Measurements from ENCODE around the gene HPS4. TPM values are rescaled to one million over a fixed set of nuclear protein-coding genes. Genes with fewer than 3 reads are reported as not detected.

HPS4 gene
- total and polyA plus RNA-seq, 3 donors from 2014 or later = 68.8 to 110 (median 103) TPM

GRCh38 chr22:26476705-26477340 is 6.8 kb downstream of the HPS4 start:
- DNase-seq = no peak
- Histone ChIP-seq H3K4me3 (no peak overlapping the region), H3K27ac (no peak overlapping the region), H3K9me3 (no peaks in the 10 kb centered on the region), H3K36me3 (ENCODE audit: low read depth, missing control alignments) (no peaks in the 10 kb centered on the region), H3K27me3 (no peaks in the 10 kb centered on the region), H3K4me1 (peaks cover 23% of the 10 kb centered on the region)
- TF ChIP-seq POLR2A (IDR thresholded peaks at IDR 0.05) = no peak
- TF ChIP-seq CTCF (IDR thresholded peaks at IDR 0.05) = no peak
- intact Hi-C loops (cut with DNase I; ENCODE audit: low total_unique reads) = no loop called here
- 72 to 88% methylated on average over 4 of the region's 4 CpGs for WGBS, 2 donors

GRCh38 chr22:26474682-26475081 is 8.9 kb downstream of the HPS4 start:
- no peaks in the 10 kb centered on the region for H3K27me3 ChIP-seq
- TF ChIP-seq CTCF (IDR thresholded peaks at IDR 0.05) (no peak), POLR2A (IDR thresholded peaks at IDR 0.05) (no peak)
- H3K4me3 ChIP-seq = no peak overlapping the region
- no peak for DNase-seq
- intact Hi-C loops (cut with DNase I; ENCODE audit: low total_unique reads) = no loop called here
- no peaks in the 10 kb centered on the region for H3K9me3 ChIP-seq
- H3K27ac ChIP-seq = no peak overlapping the region
- peaks cover 7% of the 10 kb centered on the region for H3K4me1 ChIP-seq
- no peaks in the 10 kb centered on the region for H3K36me3 ChIP-seq (ENCODE audit: low read depth, missing control alignments)

- Histone ChIP-seq H3K4me1 (no peaks in the 10 kb centered on the region), H3K36me3 (ENCODE audit: low read depth, missing control alignments) (no peaks in the 10 kb centered on the region), H3K27me3 (no peaks in the 10 kb centered on the region), H3K9me3 (no peaks in the 10 kb centered on the region), H3K4me3 (no peak overlapping the region), H3K27ac (no peak overlapping the region)
- no peak for TF ChIP-seq CTCF (IDR thresholded peaks at IDR 0.05)
- TF ChIP-seq POLR2A (IDR thresholded peaks at IDR 0.05) = no peak
- intact Hi-C loops (cut with DNase I; ENCODE audit: low total_unique reads) = no loop called here
- no peak for DNase-seq
- 92% methylated on average over 5 of the region's 5 CpGs for WGBS, 2 donors
Observed at GRCh38 chr22:26471522-26471921, 12.1 kb downstream of the HPS4 start.

GRCh38 chr22:26470807-26471206 is 12.8 kb downstream of the HPS4 start:
- no peaks in the 10 kb centered on the region for H3K36me3 ChIP-seq (ENCODE audit: low read depth, missing control alignments)
- no peaks in the 10 kb centered on the region for H3K4me1 ChIP-seq
- no peaks in the 10 kb centered on the region for H3K27me3 ChIP-seq
- H3K9me3 ChIP-seq = no peaks in the 10 kb centered on the region
- intact Hi-C loops (cut with DNase I; ENCODE audit: low total_unique reads) = no loop called here
- 98 to 100% methylated on average over 2 of the region's 2 CpGs for WGBS, 2 donors
- no peak for DNase-seq
- H3K27ac ChIP-seq = no peak overlapping the region
- TF ChIP-seq CTCF (IDR thresholded peaks at IDR 0.05) (no peak), POLR2A (IDR thresholded peaks at IDR 0.05) (no peak)
- no peak overlapping the region for H3K4me3 ChIP-seq

GRCh38 chr22:26466196-26466595 is 17.4 kb downstream of the HPS4 start:
- intact Hi-C loops (cut with DNase I; ENCODE audit: low total_unique reads) = no loop called here

More at GRCh38 chr22:26466196-26466595, 17.4 kb downstream of the HPS4 start:
- peaks cover 20% of the 10 kb centered on the region for H3K4me1 ChIP-seq
- no peak overlapping the region for H3K27ac ChIP-seq
- no peaks in the 10 kb centered on the region for H3K9me3 ChIP-seq
- no peaks in the 10 kb centered on the region for H3K36me3 ChIP-seq (ENCODE audit: low read depth, missing control alignments)
- no peak for DNase-seq
- WGBS, 2 donors = 90 to 92% methylated on average over 5 of the region's 5 CpGs
- TF ChIP-seq CTCF (IDR thresholded peaks at IDR 0.05) = no peak
- TF ChIP-seq POLR2A (IDR thresholded peaks at IDR 0.05) = no peak
- no peak overlapping the region for H3K4me3 ChIP-seq
- H3K27me3 ChIP-seq = no peaks in the 10 kb centered on the region
